ENCODE measurements around the gene FYCO1. TPM values are rescaled to one million over a fixed set of nuclear protein-coding genes. Genes with fewer than 3 reads are reported as not detected.

The FYCO1 gene
- total and polyA plus RNA-seq, 9 of the 15 experiments (the other 6 are each of a cell fraction or from before 2014, with no cell fraction given): 2.1 to 13.8 (median 7.4) TPM

DNA sequence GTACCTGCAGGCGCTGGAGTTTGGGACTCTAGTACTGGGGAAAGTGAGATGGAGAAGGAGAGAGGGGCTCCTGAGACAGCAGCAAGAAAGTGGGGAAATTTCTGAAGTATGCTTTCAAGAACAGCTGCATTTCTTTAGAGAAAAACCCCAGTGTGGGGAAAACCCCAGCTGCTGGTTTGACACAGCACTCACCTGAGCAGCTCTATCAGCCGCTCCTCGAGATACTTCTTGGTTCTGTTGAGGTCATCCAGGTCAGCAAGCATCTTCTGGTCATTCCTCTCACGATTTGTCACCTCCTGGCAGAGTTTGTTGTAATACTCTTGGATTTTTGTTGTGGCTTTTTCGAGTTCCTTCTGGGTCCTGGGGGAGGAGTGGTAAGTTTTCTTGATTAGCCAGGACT is 33.6 kb downstream of the FYCO1 start (continued):
- no peak for TF ChIP-seq RERE (CRISPR knock-in tag; IDR thresholded peaks at IDR 0.05; ENCODE audit: borderline replicate concordance)
- TF ChIP-seq MTA2 (IDR thresholded peaks at IDR 0.05; ENCODE audit: low read depth): no peak
- no peak for TF ChIP-seq MXI1 (IDR thresholded peaks at IDR 0.05; ENCODE audit: low read depth, low read length)
- TF ChIP-seq SUPT5H (IDR thresholded peaks at IDR 0.05): no peak
- TF ChIP-seq NR1H2 (CRISPR knock-in tag; IDR thresholded peaks at IDR 0.05): no peak
- no peak for TF ChIP-seq ZNF224 (CRISPR knock-in tag; IDR thresholded peaks at IDR 0.05)
- TF ChIP-seq, protein P1, sequence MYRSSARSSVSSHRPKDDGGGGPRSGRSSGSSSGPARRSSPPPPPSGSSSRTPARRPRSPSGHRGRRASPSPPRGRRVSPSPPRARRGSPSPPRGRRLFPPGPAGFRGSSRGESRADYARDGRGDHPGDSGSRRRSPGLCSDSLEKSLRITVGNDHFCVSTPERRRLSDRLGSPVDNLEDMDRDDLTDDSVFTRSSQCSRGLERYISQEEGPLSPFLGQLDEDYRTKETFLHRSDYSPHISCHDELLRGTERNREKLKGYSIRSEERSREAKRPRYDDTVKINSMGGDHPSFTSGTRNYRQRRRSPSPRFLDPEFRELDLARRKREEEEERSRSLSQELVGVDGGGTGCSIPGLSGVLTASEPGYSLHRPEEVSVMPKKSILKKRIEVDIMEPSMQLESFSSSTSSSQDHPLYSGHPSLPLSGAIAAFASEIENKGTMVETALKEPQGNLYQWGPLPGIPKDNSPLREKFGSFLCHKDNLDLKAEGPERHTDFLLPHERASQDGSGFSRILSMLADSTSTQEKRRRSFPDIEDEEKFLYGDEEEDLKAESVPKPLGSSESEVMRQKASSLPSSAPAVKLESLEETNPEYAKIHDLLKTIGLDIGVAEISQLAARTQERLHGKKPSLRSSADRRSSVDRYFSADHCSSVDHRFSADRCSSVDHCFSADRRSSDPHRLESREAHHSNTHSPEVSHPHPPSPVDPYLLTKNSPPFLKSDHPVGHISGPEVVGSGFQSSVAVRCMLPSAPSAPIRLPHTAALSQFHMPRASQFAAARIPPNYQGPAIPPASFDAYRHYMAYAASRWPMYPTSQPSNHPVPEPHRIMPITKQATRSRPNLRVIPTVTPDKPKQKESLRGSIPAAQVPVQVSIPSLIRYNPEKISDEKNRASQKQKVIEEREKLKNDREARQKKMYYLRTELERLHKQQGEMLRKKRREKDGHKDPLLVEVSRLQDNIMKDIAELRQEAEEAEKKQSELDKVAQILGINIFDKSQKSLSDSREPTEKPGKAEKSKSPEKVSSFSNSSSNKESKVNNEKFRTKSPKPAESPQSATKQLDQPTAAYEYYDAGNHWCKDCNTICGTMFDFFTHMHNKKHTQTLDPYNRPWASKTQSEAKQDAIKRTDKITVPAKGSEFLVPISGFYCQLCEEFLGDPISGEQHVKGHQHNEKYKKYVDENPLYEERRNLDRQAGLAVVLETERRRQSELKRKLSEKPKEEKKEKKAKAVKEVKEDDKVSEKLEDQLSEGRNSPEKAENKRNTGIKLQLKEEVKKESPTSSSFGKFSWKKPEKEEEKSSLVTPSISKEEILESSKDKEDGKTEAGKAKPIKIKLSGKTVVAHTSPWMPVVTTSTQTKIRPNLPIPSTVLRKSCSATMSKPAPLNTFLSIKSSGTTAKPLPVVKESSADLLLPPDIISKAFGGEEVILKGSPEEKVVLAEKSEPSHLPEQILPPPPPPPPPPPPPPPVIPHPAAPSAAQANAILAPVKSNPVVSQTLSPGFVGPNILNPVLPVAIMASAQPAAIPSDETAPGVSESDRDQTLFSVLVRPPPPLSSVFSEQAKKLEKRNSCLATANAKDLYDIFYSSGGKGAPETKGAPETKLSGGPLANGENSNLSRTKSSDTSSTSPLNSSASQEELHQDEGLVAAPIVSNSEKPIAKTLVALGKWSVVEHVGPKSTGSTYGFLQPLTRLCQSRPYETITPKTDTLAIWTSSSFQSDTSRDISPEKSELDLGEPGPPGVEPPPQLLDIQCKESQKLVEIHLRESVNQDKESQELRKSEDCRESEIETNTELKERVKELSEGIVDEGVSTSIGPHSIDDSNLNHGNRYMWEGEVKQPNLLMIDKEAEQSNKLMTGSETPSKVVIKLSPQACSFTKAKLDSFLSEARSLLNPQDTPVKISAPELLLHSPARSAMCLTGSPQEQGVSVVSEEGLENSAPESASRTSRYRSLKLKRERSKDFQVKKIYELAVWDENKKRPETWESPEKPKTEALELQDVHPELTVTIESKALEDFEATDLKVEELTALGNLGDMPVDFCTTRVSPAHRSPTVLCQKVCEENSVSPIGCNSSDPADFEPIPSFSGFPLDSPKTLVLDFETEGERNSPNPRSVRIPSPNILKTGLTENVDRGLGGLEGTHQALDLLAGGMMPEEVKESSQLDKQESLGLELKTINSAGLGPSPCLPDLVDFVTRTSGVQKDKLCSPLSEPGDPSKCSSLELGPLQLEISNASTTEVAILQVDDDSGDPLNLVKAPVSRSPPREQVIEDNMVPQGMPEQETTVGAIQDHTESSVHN (IDR thresholded peaks at IDR 0.05; ENCODE audit: borderline replicate concordance in 1 of 2, low read depth in 1 of 2): no peak
- TF ChIP-seq, protein P2, sequence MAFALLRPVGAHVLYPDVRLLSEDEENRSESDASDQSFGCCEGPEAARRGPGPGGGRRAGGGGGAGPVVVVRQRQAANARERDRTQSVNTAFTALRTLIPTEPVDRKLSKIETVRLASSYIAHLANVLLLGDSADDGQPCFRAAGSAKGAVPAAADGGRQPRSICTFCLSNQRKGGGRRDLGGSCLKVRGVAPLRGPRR (CRISPR knock-in tag; IDR thresholded peaks at IDR 0.05): no peak
- no peak for TF ChIP-seq LCOR (CRISPR knock-in tag; IDR thresholded peaks at IDR 0.05)

All from K562 (cell line).